Dermis lymphatic vessel endothelial cell (primary cell): Measurements from ENCODE around the gene OR10AD1. TPM values are rescaled to one million over a fixed set of nuclear protein-coding genes. Genes with fewer than 3 reads are reported as not detected.

ENCODE experiments used
- total RNA-seq: library from RNA; depleted of rRNA; stranded (reverse); fragments of >200 nt; gene quantifications from 2 replicates; pipeline ENCODE4 v1.2.1, GENCODE V29; 2014

OR10AD1 gene, protein sequence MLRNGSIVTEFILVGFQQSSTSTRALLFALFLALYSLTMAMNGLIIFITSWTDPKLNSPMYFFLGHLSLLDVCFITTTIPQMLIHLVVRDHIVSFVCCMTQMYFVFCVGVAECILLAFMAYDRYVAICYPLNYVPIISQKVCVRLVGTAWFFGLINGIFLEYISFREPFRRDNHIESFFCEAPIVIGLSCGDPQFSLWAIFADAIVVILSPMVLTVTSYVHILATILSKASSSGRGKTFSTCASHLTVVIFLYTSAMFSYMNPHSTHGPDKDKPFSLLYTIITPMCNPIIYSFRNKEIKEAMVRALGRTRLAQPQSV
- not detected in 2 replicates for total RNA-seq

DNA sequence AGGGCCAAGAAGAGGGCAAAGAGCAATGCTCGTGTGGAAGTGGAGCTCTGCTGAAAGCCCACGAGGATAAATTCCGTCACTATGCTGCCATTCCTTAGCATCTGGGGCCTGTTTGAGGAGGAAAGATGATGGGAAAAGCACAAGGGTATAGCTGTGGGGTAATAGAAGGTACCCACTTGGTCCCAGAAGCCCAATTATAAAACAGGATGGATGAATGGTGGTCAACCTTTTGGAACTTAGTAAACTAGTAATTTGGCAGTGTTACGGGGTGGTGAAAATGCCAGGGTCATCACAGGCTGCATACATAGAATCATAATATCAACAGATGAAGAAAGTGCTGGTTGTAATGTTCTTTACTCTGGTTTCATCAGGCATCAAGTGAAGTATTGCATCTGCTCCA is at the start of gene OR10AD1:
Gene OR10AD1, minus strand, starts transcription at position 101 of the 400 bp plus-strand sequence. Its CDS starts 0 bp downstream, at position 101.

DNA sequence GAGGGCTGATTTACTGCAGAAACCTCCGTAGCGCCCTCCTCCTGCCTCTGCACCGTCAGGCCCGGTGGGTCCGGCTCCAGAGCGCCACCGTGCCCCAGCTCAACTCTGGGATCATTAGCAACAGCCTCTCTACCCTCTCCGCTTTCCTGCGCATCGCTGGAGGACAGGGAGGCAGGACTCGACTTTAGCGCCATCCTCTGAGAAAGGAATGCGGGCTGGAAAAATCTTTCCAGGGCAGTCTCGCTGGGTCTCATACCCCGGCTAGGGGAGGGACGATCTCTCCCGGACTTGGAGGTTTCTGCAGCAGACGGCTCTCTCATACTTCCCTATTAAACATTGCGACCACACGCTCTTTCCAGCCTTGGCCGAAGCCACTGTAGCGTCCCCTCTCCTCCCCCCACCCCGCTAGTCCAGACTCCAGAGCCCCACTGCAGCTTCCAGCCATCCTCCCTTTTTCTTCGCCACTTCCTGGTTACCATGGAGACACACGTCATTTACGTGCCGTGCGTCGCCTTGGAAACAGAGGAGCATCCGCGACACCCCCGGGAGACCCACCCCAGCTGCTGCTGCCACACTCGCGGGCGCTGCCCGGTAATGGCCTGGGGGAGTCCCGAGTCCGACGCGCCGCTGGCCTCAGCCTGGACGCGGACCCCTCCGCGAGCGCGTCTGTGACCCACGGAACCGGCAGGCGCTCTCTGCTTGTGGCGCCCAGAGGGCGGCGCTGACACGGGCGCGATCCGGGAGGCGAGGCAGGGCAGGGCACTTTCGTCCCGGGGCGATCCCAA is 19.8 kb downstream of the OR10AD1 start, which contains the start of gene CCDC184:
Gene CCDC184, plus strand, starts transcription at position 554 of the 785 bp plus-strand sequence. CDS start 479 bp downstream, outside the sequence.

DNA sequence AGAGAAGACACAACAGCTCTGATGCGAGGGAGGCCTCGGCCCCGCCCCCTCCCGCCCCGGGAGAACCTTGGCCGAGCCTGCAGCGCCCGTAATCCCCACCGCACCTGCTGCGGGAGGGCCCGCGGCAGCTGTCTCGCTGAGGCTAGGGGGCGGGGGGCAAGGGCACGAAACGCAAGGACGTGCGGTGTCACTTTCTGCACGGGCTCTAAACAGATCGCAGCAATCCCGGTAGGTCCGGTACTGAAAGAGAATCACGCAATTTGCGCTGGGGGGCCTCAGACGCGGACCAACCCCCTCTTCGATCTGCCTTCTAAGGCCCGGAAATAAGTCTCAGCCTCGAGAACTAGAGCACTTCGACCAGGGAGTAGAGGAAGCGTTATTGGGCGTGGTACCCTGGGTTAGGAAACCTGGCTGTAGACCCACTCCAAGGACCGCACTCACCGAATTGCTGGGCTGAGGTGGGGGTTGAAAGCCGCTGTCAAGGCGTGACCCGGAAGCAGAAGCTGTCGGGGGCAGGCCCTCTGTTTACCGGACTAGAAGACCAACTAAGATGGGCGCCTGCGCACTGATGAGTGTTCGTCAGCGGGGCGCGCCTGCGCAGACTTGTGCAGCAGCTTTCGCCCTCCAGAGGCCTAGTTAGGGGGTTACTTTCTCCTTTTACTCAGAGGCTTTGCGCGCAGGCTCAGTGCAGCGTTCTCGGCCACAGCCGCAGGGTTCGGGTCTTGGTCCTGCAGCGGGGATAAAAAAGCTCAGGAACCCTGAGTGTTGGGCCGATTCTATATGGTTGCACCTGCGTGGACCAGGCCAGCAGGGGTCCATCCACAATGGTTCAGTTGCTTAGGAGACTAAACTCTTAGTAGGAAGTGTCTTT is 45.8 kb downstream of the OR10AD1 start, which contains the start of gene ASB8:
Gene ASB8, minus strand, starts transcription at position 498 of the 871 bp plus-strand sequence. CDS start 4,019 bp downstream, outside the sequence.

Other genes starting within 250 kb of the OR10AD1 start
- gene TMEM106C, start 239.7 kb downstream of the OR10AD1 start, total RNA-seq, result 33.8 and 36.4 TPM in 2 replicates
- gene COL2A1, start 198.8 kb downstream of the OR10AD1 start, total RNA-seq, result not detected in 2 replicates
- 11.2 and 12.9 TPM in 2 replicates for gene SENP1, start 97.2 kb downstream of the OR10AD1 start, total RNA-seq
- gene PFKM, start 83.9 kb downstream of the OR10AD1 start, total RNA-seq, result 27.8 and 34.7 TPM in 2 replicates
- 18.6 and 19.1 TPM in 2 replicates for gene ASB8, start 45.8 kb downstream of the OR10AD1 start, total RNA-seq
- gene CCDC184, start 19.6 kb downstream of the OR10AD1 start, total RNA-seq, result 0.11 TPM in 1 of 2 replicates, not detected in the other
- 1.1 and 1.5 TPM in 2 replicates for gene ZNF641, start 147.6 kb upstream of the OR10AD1 start, total RNA-seq